Stimulated activated CD8-positive, alpha-beta memory T cell treated with anti-CD3 and anti-CD28 coated beads, Interleukin-4, amount 100 ng/mL, for 4 hours (primary cell): ENCODE results near the gene SIPA1L3.

ENCODE experiments used
- DNase-seq, 2 donors: peaks; one replicate each; pipeline ENCODE4 v3.0.0-alpha.2; 2020; ENCODE audit warnings: low read depth in 2 of 2, low spot score in 1 of 2

SIPA1L3 gene

DNA sequence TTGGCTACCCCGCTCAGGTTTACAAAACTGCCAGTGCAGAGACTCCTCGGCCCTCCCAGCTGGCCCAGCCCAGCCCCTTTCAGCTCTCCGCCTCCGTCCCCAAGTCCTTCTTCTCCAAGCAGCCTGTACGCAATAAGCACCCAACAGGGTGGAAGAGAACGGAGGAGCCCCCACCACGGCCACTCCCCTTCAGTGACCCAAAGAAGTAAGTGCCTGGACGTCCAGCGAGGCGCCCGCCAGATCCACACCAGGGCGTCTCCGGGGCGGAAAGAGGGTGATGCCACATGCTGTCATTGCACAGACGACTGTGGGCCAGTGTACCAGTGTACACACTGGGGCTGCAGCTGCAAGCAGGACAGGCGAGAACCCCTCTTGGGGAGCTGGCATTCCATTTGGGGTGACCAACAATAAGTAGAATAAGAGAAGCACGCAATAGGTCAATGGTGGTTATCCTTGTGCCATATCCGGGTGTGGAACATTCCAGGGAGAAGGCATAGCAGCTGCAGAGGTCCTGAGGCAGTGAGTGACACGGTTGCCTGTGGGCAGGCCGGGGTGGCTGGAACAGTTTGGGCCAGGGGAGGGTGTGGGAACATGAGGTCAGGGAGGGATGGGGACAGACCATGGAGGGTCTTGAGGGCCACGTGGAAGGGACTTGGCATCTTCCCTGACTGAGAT lies 275.7 kb downstream of the SIPA1L3 start:
- DNase-seq, result no peak

GRCh38 chr19:38183251-38183897 lies 276.4 kb downstream of the SIPA1L3 start:
- DNase-seq, result no peak

DNA sequence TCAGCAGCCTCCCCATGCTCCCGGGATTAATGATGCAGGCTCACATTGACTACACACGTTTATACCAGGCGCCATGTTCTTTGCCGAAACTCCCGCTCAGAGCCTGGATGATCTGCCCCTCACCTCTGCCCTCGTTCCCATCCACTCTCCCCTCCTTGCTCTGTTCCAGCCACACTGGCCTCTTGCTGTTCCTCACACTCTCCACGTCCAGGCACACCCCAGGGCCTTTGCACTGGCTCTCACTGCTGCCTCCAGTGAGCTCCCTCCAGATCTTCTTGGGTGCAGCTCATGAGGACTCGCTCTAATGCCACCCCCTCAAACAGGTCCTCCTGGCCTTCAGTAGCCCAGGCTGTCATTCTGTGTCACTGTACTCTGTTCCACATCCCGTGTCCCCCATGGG lies 277.8 kb downstream of the SIPA1L3 start:
- DNase-seq, result no peak

- DNase-seq, result no peak
Observed at GRCh38 chr19:38185562-38185961, 278.6 kb downstream of the SIPA1L3 start.

- DNase-seq, result no peak
Observed at GRCh38 chr19:38190061-38190460, 283.1 kb downstream of the SIPA1L3 start.

DNA sequence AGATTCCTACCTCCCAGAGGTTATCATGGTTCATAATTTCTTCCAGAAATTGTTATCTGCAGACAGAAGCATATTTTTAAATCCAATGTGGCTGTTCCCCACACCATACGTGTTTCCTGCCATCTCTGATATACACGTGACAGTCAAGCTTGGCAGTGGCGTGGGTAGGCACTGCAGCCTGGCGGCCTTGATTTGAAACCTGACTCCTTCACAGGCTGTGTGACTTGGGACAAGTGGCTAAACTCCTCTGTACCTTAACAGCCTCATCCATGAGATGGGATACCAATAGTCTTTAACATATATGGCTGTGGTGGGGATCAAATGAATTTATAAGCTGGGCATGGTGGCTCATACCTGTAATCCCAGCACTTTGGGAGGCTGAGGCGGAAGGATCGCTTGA lies 283.8 kb downstream of the SIPA1L3 start:
- DNase-seq, result no peak

DNA sequence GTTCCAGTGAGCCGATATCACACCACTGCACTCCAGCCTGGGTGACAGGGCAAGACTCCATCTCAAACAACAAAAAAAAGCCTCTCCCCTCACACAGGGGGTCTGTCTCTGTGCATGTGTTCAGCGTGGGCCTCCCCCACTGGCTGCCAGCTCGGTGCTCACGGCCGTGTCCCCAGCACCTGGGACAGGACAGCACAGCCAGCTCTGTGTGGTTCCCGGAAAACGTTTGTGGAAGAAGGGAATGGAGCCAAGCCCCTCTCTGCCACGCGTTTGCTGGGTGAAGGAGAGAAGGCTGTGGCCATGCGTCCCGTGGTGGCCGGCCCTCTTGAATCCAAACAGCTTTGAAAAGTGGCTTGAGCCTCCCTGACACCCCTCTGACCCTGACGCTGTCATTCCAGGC lies 284.7 kb downstream of the SIPA1L3 start:
- DNase-seq, result no peak

- no peak for DNase-seq
Observed at GRCh38 chr19:38193445-38193844, 286.4 kb downstream of the SIPA1L3 start.

DNA sequence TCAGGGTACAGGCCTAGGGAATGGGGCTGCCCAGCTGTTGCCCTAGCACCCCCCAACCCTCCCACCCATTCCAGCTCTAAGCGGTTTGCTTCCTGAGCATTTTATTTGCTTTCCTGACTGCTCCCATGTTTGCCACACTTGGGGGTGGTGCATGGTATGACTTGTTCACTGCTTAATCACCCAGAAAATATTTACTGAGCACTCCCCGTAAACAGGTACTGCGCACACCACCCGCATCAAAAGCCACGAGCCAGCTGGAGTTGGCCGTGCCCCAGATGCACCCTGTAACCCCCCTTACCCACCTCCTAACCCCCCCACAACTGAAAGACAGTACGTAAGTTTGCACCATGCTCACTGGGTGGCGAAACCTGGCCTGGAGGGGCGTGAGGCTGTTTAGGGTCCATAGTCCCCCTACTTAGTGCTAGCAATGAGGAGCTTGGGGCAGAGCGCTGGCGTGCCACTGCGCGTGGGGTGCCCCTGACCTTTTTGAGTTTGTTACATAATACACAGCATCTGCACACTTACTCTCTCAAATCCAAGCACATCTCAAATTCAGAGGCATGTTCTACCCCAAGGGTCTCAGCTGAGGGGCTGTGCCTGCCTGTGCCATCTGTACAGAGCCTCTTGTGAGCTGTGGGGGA lies 287.2 kb downstream of the SIPA1L3 start:
- DNase-seq, result no peak

GRCh38 chr19:38195237-38195636 lies 288.2 kb downstream of the SIPA1L3 start:
- DNase-seq, result no peak

- DNase-seq, result no peak
Observed at GRCh38 chr19:38196245-38196837, 289.3 kb downstream of the SIPA1L3 start.

GRCh38 chr19:38196948-38197656 lies 290.1 kb downstream of the SIPA1L3 start:
- DNase-seq, result no peak

DNA sequence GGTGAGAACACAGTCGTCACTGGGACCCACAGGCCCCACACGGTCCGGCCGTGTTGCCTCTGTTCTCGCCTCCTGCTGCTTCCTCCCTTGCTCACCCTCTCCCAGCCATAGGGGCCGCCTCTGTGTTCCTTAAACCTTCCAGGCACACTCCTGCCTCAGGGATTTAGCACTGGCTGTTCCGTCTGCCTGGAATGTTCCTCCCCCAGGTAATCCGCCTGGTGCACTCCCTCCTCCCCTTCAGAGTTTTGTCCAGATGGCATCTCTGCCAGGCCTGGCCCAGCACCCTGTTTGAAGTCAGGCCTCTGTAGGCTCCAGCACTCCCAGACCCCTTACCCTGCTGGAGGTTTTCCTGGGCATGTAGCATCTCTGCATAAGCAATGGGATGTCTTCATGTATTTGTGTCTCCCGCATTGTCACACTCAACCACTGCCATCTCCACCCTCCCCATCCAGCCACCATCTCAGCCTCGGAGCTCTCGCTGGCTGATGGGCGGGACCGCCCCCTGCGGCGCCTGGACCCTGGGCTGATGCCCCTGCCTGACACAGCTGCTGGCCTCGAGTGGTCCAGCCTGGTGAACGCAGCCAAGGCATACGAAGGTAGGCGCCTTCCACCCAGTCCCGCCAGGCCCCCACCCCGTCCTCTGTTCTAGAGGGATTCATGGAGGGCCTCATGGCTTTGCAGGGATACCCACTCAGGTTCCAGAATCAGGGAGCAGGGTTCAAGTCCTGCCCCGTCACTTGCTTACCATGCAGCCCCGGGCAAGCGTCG lies 291.1 kb downstream of the SIPA1L3 start:
- no peak for DNase-seq

GRCh38 chr19:38199340-38199739 lies 292.3 kb downstream of the SIPA1L3 start:
- no peak for DNase-seq

DNA sequence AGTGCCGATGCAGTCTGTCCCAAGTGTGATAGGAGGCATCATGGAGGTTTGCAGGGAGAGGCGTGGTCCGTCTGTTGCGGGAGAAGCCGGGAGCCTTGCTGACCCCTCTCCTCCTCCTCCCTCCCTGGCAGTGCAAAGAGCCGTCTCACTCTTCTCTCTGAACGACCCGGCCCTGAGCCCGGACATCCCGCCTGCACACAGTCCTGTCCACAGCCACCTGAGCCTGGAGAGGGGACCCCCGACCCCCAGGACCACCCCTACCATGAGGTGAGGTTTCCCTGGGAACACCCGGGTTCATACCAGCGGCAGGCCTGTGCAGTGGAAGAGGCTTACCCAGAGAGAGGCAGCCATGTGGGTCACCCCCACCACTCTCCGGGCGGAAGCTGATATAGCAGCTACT lies 294.7 kb downstream of the SIPA1L3 start:
- DNase-seq, result no peak

- DNase-seq, result no peak
Observed at GRCh38 chr19:38202504-38202903, 295.5 kb downstream of the SIPA1L3 start.

DNA sequence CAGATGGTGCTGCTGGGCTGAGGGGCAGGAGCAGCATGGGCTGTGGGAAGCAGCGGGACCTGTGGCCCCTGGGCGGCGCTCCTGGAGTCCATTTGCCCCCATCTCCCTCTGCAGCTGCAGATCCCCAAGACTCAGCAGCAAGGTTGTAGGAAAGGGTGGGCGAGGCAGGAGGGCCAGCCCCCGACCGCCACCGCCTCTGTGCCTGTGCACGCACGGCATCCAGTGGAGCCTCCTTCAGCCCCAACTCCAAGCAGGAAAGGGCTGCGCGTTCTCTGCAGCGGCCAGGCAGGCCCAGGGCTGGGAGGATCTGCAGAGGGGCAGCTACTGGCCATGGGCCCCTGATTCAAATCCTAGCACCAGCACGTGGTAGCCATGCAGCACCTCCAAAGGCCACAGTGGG lies 296.2 kb downstream of the SIPA1L3 start:
- no peak for DNase-seq

- no peak for DNase-seq
Observed at GRCh38 chr19:38204096-38204495, 297.1 kb downstream of the SIPA1L3 start.

- no peak for DNase-seq
Observed at GRCh38 chr19:38204728-38205127, 297.7 kb downstream of the SIPA1L3 start.

- DNase-seq, result no peak
Observed at GRCh38 chr19:38206006-38206745, 299.2 kb downstream of the SIPA1L3 start.
